GM21423 (cell line): ENCODE results near the gene GNB1L.

Source experiments
- ATAC-seq: cut with Tn5 transposase; IDR thresholded peaks from one replicate; pipeline ENCODE4 v1.9.1; 2021; ENCODE audit warnings: mild to moderate bottlenecking, moderate library complexity; ENCODE audit not compliant: unreplicated experiment

Gene GNB1L

DNA sequence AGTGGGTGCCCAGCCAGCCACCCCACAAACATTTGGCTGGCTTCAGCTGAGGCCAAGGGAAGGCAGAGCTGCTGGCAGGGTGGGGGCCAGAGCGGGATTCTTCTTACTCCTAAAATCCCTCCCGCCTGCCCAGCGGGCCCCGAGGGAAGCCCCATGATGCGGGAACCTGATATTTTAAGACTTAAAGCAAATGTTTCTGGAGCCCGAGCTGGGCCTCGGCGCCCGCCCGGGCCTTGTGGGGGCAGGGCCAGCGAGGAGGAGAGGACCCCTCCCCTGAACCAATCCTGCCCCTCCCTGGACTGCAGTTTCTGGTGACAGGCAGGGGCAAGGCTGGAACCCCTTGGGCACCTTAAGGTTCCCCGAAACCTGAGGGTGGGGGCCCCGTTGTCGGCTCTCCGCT is 114.1 kb downstream of the GNB1L start:
- ATAC-seq, result no peak

DNA sequence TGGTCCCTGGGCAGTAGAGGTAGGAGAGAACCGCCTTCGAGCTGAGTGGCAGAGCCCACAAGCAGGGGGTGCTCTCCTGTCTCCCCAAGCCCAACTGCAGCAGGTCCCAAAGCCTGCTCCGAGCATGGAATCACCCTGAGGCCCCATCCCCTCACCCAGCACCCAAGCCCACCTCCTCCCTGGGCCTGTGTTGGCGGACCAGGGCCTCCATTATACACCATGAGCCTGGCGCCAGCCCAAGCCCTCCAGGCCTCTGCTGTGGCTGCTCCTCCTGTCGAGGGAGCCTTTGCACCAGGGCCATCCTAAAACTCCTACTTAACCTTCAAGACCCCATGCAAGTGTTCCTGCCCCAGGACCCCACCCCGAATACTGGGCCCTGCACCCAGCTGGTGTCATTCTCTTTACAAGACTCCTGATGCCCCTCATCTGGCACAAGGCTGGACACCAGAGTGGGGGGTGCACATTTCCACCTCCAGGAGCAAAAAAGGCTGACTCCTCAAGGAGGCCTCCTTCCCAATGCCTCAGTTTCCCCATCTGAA is 114.7 kb downstream of the GNB1L start:
- no peak for ATAC-seq

DNA sequence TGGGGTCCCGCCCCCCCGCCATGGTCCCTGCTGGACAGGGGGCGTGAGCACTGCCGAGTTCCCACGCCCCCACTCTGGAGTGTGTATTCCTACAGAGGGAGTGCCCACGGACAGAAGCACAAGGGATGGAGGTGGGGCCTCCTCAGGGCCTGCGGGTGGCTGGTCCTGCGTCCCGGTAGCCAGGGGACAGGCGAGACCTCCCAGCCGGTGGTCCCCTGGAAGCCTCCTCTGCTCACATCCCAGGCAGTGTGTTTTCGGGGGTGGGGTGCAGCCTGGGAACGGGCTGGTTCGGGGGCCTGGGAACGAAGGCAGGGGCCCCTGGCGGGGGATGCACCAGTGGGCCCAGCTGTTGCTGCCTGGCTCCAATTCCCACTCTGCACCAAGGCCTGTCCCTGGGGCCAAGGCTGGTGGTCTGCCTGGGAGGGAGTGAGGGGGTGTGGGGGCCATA is 115.2 kb downstream of the GNB1L start:
- ATAC-seq, result no peak

DNA sequence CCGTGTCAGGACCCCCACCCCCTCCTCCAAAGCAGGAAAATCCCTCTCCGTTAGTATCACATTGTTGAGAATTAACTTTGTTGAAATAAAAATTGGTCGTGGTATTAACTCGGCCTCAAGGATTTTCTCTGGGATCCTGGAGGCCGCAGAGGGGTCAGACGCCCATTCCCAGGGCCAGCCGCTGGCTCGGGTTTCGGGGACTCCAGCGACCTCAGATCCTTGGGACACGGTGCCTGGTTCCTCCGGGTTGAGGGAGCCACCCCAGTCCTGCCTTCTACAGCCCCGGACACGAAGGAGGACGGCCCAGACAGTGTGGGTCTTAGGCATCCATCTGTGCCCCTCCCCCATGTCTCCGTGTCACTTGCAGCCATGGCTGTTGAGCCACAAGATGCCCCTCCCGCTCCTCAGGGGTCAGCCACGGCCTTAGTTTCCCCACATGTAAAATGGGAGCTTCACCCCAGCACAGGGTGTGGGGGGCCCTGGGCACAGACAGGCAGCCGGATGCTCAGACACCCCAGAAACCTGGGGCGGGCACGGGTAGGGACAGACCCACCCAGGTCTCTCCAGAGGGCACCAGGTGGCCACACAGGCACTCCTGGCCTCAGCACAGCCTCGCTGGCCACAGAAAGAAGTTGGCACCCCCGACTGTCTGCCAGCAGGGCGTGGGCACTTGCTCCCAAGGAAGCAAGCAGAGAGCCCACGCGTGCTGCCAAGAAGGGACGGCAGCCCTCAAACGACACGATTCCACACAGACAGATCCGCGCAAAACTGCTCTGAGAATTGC is 115.8 kb downstream of the GNB1L start:
- ATAC-seq, result no peak

DNA sequence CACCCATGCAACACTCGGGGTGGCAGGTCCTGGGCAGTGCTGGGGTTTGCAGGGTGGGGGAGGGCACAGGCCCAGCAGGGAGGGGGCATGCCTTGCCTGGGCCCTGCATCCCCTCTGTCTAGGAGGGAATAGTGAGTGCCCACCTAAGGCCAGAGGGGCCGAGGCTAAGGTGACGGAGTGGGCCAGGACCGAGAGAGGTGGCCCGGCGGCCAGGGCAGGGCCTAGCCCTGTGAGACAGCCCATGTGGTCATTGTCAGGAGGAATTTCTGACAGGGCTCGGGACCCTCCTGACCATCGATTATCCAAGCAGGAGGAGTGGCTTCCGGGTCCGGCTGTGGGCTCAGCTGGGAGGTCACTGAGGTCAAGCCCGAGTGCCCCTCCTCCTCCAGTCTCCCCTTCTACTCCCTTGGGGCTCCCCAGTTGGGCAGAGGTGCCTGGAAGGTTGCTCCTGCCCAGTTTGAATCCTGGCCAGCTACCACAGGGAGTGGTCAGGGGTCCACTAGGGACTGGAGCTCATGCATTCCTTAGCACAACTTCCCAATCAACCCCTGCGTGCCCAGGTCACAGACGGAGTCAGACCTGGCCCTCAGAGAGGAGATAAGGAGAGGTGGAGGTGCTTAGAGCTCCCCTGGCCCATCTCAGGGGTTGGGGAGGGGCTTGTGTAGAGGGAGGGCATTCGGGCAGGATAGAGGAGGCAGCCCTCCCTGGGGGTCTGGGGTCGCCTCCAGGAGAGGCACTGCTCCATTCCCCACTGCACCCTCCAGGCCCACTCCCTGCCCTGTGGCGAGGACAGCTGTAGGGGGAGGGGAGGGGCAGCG is 116.6 kb downstream of the GNB1L start:
- no peak for ATAC-seq

DNA sequence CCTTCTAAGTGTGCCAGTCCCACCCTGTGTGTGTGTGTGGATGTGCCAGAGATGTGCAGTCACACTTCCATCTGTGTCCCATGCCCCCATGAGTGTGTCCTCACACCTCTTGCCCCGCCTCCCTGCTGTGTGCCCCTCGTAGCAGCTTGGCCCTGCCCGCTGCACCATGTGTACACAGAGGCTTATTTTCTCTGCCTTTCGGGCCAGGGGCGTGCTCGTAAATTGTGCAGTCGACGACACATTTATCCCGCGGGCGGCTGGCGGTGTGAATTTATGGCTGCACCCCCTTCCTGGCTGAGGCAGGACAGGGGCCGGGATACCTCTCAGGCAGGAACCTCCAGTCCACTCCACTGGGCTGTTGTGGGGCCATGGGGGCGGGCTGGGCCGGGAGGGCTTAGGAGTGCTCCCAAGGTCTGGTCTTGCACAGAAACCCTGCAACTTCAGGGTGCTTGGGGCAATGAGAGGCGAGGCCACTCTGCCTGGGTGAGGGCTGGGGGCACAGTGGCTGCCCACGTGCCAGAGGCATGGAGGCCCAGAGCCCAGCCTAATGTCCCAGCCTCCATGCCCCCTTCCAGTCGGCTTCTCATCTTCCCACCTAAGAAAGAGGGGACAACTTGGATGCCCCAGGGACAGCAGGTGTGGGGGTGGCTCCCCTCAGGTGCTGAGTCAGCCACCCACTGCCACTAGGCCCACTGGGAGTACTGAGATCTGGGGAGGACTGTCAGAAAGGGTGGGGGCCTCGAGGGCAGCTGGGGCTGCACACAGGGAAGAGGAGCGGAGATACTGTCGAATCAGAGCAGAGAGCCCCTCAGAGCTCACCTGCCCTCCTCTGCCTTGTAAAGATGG is 118.8 kb downstream of the GNB1L start:
- ATAC-seq, result no peak

DNA sequence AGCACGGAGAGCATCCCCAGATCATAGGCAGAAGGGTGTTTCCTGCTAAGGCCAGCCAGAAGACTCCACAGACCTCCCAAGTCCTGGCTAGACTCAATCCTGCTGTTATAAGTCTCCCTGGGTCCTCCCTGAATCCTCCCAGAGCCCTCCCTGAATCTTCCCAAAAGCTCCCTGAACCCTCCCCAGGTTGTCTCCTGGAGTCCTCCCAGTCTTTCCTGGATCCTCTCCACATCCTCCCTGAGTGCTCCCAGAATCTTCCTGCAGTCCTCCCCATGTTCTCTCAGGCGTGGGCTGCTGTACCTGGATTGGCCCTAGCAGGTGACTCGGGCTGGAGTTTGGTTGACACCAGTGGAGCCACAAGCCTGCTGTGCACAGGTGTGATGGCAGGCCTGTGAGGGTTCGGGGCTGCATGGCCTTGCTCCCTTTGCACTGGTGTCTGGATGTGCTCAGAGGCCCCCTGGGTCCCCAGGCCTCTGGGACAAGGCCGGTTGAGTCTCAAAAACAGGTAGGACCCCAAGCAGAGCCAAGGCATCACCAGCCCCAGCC is 119.8 kb downstream of the GNB1L start:
- ATAC-seq, result no peak

DNA sequence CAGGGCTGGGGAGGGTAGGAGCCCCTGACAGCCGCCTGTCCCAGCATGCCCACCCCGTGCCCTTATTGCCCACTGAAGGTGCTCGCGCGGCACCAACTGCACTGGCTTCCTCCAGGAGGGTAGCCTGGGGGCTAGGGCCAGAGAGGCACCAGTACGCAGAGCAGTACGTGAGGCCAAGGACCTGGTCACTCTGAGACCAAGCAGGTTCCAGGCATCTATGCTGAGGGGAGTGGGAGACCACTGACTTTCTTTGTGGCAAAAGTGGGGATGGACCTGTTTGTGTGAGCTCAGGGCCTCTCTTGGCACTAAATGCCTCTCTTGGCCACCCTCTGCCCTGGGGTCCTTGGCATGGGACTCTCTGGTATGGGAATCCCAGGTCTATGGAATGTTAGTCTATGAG is 120.5 kb downstream of the GNB1L start:
- ATAC-seq, result no peak

DNA sequence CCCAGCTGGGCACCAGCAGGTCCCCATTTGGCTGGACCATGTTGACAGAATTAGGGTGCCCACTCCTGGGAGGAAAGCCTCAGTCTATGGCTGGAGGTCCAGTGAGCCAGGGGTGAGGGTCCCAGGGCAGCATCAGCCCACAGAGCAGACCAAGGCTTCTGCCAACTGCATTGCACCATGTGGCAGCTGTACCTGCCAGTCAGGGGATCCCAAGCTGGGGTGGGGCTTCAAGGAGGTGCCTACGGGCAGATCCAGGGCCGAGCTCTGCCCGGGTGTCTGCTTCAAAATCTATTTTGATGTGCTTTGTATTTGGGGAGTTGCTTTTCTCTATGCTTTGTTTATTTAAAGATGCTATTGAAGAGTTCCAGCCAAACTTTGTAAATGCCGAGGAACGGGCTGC is 120.9 kb downstream of the GNB1L start:
- ATAC-seq, result no peak
